Esophagus squamous epithelium (tissue), 4 donors: Measurements from ENCODE around the gene SPANXN4.

Experiments used
- POLR2A ChIP-seq, 4 donors: fragments of 450-650 bp; IDR thresholded peaks; one replicate each; pipeline ENCODE4 v1.6.1; 2017; ENCODE audit warnings: antibody characterized with exemption in 4 of 4, mild to moderate bottlenecking in 4 of 4, moderate library complexity in 3 of 4
- TF ChIP-seq, protein P1 (sequence below), 6 experiments: fragments of 450-650 bp in 4 of 6; fragments of 200-600 bp in 2 of 6; sonication (generic) in 2 of 6; IDR thresholded peaks; one replicate each; pipeline ENCODE4 v1.5.1; 2016 to 2019; ENCODE audit warnings: antibody characterized with exemption in 6 of 6, mild to moderate bottlenecking in 4 of 6, moderate library complexity in 4 of 6

GRCh38 chrX:143081231-143081630 lies 55.5 kb downstream of the SPANXN4 start:
- TF ChIP-seq, protein P1, sequence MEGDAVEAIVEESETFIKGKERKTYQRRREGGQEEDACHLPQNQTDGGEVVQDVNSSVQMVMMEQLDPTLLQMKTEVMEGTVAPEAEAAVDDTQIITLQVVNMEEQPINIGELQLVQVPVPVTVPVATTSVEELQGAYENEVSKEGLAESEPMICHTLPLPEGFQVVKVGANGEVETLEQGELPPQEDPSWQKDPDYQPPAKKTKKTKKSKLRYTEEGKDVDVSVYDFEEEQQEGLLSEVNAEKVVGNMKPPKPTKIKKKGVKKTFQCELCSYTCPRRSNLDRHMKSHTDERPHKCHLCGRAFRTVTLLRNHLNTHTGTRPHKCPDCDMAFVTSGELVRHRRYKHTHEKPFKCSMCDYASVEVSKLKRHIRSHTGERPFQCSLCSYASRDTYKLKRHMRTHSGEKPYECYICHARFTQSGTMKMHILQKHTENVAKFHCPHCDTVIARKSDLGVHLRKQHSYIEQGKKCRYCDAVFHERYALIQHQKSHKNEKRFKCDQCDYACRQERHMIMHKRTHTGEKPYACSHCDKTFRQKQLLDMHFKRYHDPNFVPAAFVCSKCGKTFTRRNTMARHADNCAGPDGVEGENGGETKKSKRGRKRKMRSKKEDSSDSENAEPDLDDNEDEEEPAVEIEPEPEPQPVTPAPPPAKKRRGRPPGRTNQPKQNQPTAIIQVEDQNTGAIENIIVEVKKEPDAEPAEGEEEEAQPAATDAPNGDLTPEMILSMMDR (IDR thresholded peaks at IDR 0.05), result no peak
- no peak for TF ChIP-seq POLR2A (IDR thresholded peaks at IDR 0.05)
